MM.1S (cell line): Measurements from ENCODE around the gene GRM1.

Source experiments
- EZH2 ChIP-seq: fragments of 300-600 bp; sonication (generic); optimal IDR thresholded peaks from 2 replicates; pipeline ENCODE3; 2017; ENCODE audit warnings: low read depth, mild to moderate bottlenecking, antibody characterized with exemption, low read length, mixed read lengths
- EZH2phosphoT487 ChIP-seq: fragments of 300-600 bp; sonication (generic); IDR thresholded peaks from 2 replicates; pipeline ENCODE4 v1.6.1; 2018; ENCODE audit warnings: antibody characterized with exemption, low read length
- TF ChIP-seq, protein P1 (sequence below): fragments of 300-600 bp; sonication (generic); IDR thresholded peaks from 2 replicates; pipeline ENCODE4 v1.5.1; 2016; ENCODE audit warnings: antibody characterized with exemption, low read length, mixed read lengths

DNA sequence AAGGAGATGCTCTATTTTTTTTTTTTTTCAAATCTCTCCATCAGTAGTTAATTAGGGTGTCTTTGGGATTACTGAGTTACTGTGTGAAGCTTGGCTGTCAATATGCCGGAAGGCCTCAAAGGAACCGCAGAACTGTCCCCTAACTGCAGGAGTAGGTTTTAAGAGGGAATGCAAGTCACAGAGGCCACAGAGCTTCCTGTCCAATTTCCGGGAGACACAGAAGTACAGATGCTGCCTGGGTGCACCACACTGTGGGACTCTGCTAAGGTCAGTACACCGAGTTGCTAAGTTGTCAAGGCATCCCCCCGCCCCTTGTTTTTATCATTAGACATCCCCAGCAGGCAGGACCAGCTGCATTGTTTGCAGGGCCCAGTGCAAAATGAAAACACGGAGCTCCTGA is 394.6 kb downstream of the GRM1 start:
- TF ChIP-seq, protein P1, sequence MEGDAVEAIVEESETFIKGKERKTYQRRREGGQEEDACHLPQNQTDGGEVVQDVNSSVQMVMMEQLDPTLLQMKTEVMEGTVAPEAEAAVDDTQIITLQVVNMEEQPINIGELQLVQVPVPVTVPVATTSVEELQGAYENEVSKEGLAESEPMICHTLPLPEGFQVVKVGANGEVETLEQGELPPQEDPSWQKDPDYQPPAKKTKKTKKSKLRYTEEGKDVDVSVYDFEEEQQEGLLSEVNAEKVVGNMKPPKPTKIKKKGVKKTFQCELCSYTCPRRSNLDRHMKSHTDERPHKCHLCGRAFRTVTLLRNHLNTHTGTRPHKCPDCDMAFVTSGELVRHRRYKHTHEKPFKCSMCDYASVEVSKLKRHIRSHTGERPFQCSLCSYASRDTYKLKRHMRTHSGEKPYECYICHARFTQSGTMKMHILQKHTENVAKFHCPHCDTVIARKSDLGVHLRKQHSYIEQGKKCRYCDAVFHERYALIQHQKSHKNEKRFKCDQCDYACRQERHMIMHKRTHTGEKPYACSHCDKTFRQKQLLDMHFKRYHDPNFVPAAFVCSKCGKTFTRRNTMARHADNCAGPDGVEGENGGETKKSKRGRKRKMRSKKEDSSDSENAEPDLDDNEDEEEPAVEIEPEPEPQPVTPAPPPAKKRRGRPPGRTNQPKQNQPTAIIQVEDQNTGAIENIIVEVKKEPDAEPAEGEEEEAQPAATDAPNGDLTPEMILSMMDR: no peak
- no peak for TF ChIP-seq EZH2
- no peak for TF ChIP-seq EZH2phosphoT487
